Measurements from ENCODE around the gene CACNA1B. TPM values are rescaled to one million over a fixed set of nuclear protein-coding genes. Genes with fewer than 3 reads are reported as not detected.

The CACNA1B gene
- total and polyA plus RNA-seq, 8 donors, result 0.15 to 0.34 (median 0.29) TPM; not detected in 1

- Histone ChIP-seq H3K4me1 (no peaks in the 10 kb centered on the region), H3K27ac (no peak overlapping the region), H3K27me3 (peaks cover 0 to 18% of the 10 kb centered on the region in 2 donors), H3K9me3 (no peaks in the 10 kb centered on the region), H3K36me3 (no peaks in the 10 kb centered on the region), H3K4me3 (no peak overlapping the region)
- DNase-seq (peak in 1 of 4 donors; percentile 41), ATAC-seq (no peak)
- intact Hi-C loops (cut with DNase I), result no loop called here
- no peak for TF ChIP-seq CTCF (IDR thresholded peaks at IDR 0.05)
Observed at GRCh38 chr9:137974746-137975526, 97.4 kb downstream of the CACNA1B start.

GRCh38 chr9:137975527-137975913 is 97.9 kb downstream of the CACNA1B start:
- Histone ChIP-seq H3K9me3 (no peaks in the 10 kb centered on the region), H3K36me3 (no peaks in the 10 kb centered on the region), H3K27me3 (peaks cover 0 to 16% of the 10 kb centered on the region in 2 donors), H3K27ac (no peak overlapping the region), H3K4me1 (no peaks in the 10 kb centered on the region), H3K4me3 (no peak overlapping the region)
- DNase-seq, result no peak
- intact Hi-C loops (cut with DNase I), result no loop called here
- no peak for ATAC-seq
- TF ChIP-seq CTCF (IDR thresholded peaks at IDR 0.05), result no peak

- no peak overlapping the region for H3K27ac ChIP-seq
- H3K27me3 ChIP-seq, result peaks cover 0 to 14% of the 10 kb centered on the region in 2 donors
- H3K36me3 ChIP-seq, result no peaks in the 10 kb centered on the region
- DNase-seq (peak in 1 of 4 donors; percentile 68), ATAC-seq (no peak)
- no peak for TF ChIP-seq CTCF (IDR thresholded peaks at IDR 0.05)
- intact Hi-C loops (cut with DNase I), result no loop called here
- no peaks in the 10 kb centered on the region for H3K4me1 ChIP-seq
- H3K9me3 ChIP-seq, result no peaks in the 10 kb centered on the region
- no peak overlapping the region for H3K4me3 ChIP-seq
Observed at GRCh38 chr9:137975936-137976565, 98.5 kb downstream of the CACNA1B start.

GRCh38 chr9:137977571-137978261 is 100.1 kb downstream of the CACNA1B start:
- intact Hi-C loops (cut with DNase I), result no loop called here
- ATAC-seq, result no peak
- H3K4me1 ChIP-seq, result no peaks in the 10 kb centered on the region
- H3K9me3 ChIP-seq, result no peaks in the 10 kb centered on the region
- no peak overlapping the region for H3K4me3 ChIP-seq
- peak in 1 of 4 donors; percentile 48 for DNase-seq
- TF ChIP-seq CTCF (IDR thresholded peaks at IDR 0.05), result no peak
- no peak overlapping the region for H3K27ac ChIP-seq
- H3K27me3 ChIP-seq, result no peaks in the 10 kb centered on the region
- H3K36me3 ChIP-seq, result no peaks in the 10 kb centered on the region

GRCh38 chr9:137978262-137978714 is 100.7 kb downstream of the CACNA1B start:
- Histone ChIP-seq H3K4me3 (no peak overlapping the region), H3K4me1 (no peaks in the 10 kb centered on the region), H3K27ac (no peak overlapping the region), H3K9me3 (no peaks in the 10 kb centered on the region), H3K36me3 (no peaks in the 10 kb centered on the region), H3K27me3 (no peaks in the 10 kb centered on the region)
- TF ChIP-seq CTCF (IDR thresholded peaks at IDR 0.05), result no peak
- intact Hi-C loops (cut with DNase I), result no loop called here
- ATAC-seq, result no peak
- DNase-seq, result no peak

All from left lung (tissue), 10 donors.